Progenitor cell of endocrine pancreas (in vitro differentiated cells): ENCODE data around the gene WAC. TPM values are rescaled to one million over a fixed set of nuclear protein-coding genes. Genes with fewer than 3 reads are reported as not detected.

Experiments used
- DNase-seq: peaks from one replicate; pipeline ENCODE4 v3.0.0; 2021; ENCODE audit warnings: low spot score; ENCODE audit not compliant: unreplicated experiment
- H3K27ac Mint-ChIP-seq: 2 replicates; pipeline ENCODE4 v1.8.0; 2021; ENCODE audit warnings: mild to moderate bottlenecking, moderate library complexity, mixed read lengths
- H3K27me3 Mint-ChIP-seq: 2 replicates; pipeline ENCODE4 v1.8.0; 2021; ENCODE audit warnings: mixed read lengths
- H3K36me3 Mint-ChIP-seq: 2 replicates; pipeline ENCODE4 v1.8.0; 2022; ENCODE audit warnings: mixed read lengths; ENCODE audit not compliant: insufficient read depth
- H3K4me1 Mint-ChIP-seq: 2 replicates; pipeline ENCODE4 v1.8.0; 2021; ENCODE audit warnings: low read depth, mixed read lengths
- H3K4me3 Mint-ChIP-seq: 2 replicates; pipeline ENCODE4 v1.8.0; 2021; ENCODE audit warnings: low read depth, mild to moderate bottlenecking, moderate library complexity, mixed read lengths
- H3K9me3 Mint-ChIP-seq: 2 replicates; pipeline ENCODE4 v1.8.0; 2021; ENCODE audit warnings: low read depth, mixed read lengths
- total RNA-seq: library from RNA; stranded (reverse); gene quantifications from 2 replicates; pipeline ENCODE4 v1.2.1, GENCODE V29; 2021
- TF ChIP-seq, protein P1 (sequence below): fragments of 200-600 bp; sonication (generic); IDR thresholded peaks from one replicate; pipeline ENCODE4 v1.5.0; 2021; ENCODE audit warnings: antibody characterized with exemption, mild to moderate bottlenecking; ENCODE audit not compliant: unreplicated experiment

The WAC gene
- total RNA-seq, 1 donor from 2014 or later = 140 TPM

DNA sequence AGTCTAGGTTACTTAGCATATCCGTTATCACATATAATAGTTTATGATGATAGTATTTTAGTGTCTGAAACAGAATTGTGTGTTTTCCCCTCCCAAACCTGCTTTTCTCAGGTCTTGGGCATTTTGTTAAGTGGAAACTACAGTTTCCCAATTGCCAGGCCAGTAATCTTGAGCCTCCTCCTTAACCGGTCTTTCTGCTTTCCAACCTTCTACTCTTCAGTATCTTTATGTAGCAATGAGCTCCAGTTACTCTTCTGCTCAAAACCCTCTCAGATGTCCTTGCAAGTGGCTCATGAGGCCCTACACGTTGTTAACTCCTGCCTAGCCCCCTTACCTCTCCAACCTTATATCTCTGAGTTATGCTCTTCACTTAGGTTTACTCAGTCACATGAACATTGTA lies 22.0 kb downstream of the WAC start:
- Mint-ChIP-seq H3K4me3 (no peak overlapping the region), H3K27me3 (no peaks in the 10 kb centered on the region), H3K27ac (peak overlapping the region; percentile 43), H3K9me3 (no peaks in the 10 kb centered on the region), H3K4me1 (peaks cover 56% of the 10 kb centered on the region), H3K36me3 (peaks cover 24% of the 10 kb centered on the region)
- DNase-seq = no peak
- TF ChIP-seq, protein P1, sequence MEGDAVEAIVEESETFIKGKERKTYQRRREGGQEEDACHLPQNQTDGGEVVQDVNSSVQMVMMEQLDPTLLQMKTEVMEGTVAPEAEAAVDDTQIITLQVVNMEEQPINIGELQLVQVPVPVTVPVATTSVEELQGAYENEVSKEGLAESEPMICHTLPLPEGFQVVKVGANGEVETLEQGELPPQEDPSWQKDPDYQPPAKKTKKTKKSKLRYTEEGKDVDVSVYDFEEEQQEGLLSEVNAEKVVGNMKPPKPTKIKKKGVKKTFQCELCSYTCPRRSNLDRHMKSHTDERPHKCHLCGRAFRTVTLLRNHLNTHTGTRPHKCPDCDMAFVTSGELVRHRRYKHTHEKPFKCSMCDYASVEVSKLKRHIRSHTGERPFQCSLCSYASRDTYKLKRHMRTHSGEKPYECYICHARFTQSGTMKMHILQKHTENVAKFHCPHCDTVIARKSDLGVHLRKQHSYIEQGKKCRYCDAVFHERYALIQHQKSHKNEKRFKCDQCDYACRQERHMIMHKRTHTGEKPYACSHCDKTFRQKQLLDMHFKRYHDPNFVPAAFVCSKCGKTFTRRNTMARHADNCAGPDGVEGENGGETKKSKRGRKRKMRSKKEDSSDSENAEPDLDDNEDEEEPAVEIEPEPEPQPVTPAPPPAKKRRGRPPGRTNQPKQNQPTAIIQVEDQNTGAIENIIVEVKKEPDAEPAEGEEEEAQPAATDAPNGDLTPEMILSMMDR = no peak

DNA sequence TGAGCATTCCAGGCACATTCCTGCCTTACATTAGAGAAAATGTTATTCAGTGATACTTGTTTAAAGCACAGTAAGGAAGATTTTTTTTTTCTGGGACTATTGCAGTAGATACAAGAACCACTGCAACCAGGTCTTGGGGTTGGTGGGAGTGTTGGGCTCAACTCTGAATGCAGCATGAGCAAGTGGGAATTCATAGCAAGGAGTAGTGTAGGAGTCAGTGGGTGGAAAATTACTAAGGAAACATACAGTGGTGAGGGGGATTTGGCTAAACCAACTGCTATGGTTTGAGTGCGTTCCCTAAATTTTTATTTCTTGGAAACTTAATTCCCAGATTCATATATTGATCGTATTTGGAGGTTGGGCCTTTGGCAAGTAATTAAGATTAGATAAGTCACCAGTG lies 22.4 kb downstream of the WAC start:
- H3K27ac Mint-ChIP-seq = peak overlapping the region; percentile 43
- H3K36me3 Mint-ChIP-seq = peaks cover 20% of the 10 kb centered on the region
- no peaks in the 10 kb centered on the region for H3K9me3 Mint-ChIP-seq
- no peak for DNase-seq
- H3K27me3 Mint-ChIP-seq = no peaks in the 10 kb centered on the region
- TF ChIP-seq, protein P1 = no peak
- H3K4me1 Mint-ChIP-seq = peaks cover 52% of the 10 kb centered on the region
- no peak overlapping the region for H3K4me3 Mint-ChIP-seq

- Mint-ChIP-seq H3K27ac (no peak overlapping the region), H3K9me3 (no peaks in the 10 kb centered on the region), H3K36me3 (peaks cover 24% of the 10 kb centered on the region), H3K4me3 (no peak overlapping the region), H3K27me3 (no peaks in the 10 kb centered on the region), H3K4me1 (peaks cover 44% of the 10 kb centered on the region)
- no peak for DNase-seq
- TF ChIP-seq, protein P1 = no peak
Measured at GRCh38 chr10:28556142-28556541, 23.2 kb downstream of the WAC start.

GRCh38 chr10:28558186-28558585 lies 25.3 kb downstream of the WAC start:
- peaks cover 28% of the 10 kb centered on the region for H3K4me1 Mint-ChIP-seq
- H3K27ac Mint-ChIP-seq = peak overlapping the region; percentile 23
- H3K9me3 Mint-ChIP-seq = no peaks in the 10 kb centered on the region
- H3K4me3 Mint-ChIP-seq = no peak overlapping the region
- TF ChIP-seq, protein P1 = no peak
- H3K36me3 Mint-ChIP-seq = peaks cover 24% of the 10 kb centered on the region
- no peak for DNase-seq
- no peaks in the 10 kb centered on the region for H3K27me3 Mint-ChIP-seq

DNA sequence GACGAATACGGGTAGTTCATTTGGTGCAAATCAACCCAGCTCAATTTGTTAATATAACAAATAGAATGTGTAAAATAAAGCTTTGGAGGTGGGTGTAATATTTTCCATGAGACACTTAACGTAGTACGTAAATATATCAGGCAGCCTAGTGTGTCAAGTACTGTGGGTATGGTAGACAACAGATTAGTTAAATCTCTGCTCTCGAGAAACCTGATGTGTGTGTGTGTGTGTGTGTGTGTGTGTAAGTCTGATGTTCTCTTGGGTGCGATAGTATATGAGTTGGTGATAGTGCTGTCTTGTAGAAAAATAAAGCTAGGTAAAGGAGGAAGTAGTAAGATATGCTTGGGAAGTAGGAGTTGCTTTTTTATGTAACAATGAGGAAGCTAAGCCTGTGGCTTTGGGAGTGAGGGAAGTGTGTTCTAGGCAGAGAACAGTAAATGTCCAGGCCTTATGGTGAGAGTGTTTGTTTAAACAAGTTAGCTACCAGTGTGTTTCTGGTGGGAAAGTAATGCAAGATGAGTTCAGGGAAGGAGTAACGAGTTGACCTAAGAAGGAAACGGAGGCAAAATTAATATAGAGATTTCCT lies 26.1 kb downstream of the WAC start:
- peaks cover 24% of the 10 kb centered on the region for H3K36me3 Mint-ChIP-seq
- no peaks in the 10 kb centered on the region for H3K27me3 Mint-ChIP-seq
- DNase-seq = no peak
- peak overlapping the region; percentile 68 for H3K27ac Mint-ChIP-seq
- H3K4me1 Mint-ChIP-seq = peaks cover 28% of the 10 kb centered on the region
- no peak overlapping the region for H3K4me3 Mint-ChIP-seq
- TF ChIP-seq, protein P1 = no peak
- H3K9me3 Mint-ChIP-seq = no peaks in the 10 kb centered on the region
